Measurements from ENCODE around the gene ABI1.
A peak's percentile ranks its signal among the peaks of the same experiment; 100 is the strongest.
"Not testable (repeated sequence)": the region's sequence is repeated elsewhere in the genome, so short reads cannot be mapped to it uniquely, and the experiment has no call there.

Gene ABI1

DNA sequence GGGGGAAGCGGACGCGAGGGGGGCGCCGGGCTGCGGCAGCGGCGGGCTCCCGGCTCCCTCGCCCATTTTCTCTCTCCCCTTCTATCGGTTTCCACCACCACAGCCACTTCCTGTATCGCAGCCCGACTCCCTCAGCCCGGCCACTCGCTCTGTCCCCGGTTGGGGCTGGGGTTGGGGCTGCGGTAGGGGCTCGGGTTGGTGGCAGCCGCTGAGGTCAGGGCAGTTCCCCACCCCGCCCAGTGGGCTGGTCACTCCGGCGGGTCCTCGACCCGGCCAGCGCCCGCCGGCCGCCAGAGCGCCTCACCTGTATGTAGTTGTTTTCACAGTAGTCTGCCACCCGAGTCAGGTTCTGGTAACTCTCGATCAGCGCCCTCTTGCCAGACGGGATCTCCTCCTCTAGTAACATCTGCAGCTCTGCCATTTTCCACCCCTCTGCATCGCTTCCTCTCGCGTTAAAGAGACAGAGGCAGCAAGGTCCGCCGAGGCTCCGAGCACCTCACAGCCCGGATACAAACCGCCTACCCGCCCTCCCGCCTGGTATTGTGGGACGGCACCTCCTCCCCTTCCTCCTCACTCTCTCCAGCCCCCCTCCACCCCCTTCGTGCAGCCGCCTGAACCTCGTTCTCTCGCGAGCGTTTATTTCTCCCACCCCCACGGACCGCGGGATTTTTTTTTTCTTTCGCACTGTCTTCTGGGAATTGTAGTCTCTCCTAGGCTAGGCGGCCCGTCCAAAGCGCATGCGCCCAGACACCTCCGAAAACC lies at the start of gene ABI1:
Gene ABI1, minus strand, starts transcription at position 516 of the 762 bp plus-strand sequence. Its CDS starts 95 bp downstream, at position 421.
- peak; percentile 99 for DNase-seq

DNA sequence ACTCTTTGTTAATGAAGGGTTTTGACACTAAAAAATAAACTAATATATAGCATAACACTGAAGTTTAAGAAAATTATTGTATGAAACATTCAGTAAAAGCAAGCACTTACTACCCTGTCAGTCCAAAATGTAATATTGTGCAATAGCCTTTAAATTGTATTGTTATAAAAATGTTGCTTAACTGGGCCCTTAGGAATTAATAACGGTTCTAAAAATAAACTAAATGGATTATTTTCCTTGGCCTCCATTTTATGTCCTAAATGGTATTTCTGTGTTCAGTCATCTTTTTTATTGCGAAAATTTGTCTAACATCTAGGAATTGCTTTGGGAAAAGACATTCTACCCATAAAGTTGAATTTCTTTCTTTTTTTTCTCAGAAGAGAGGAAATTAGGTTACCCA lies 49.0 kb upstream of the ABI1 start:
- DNase-seq, result no peak

DNA sequence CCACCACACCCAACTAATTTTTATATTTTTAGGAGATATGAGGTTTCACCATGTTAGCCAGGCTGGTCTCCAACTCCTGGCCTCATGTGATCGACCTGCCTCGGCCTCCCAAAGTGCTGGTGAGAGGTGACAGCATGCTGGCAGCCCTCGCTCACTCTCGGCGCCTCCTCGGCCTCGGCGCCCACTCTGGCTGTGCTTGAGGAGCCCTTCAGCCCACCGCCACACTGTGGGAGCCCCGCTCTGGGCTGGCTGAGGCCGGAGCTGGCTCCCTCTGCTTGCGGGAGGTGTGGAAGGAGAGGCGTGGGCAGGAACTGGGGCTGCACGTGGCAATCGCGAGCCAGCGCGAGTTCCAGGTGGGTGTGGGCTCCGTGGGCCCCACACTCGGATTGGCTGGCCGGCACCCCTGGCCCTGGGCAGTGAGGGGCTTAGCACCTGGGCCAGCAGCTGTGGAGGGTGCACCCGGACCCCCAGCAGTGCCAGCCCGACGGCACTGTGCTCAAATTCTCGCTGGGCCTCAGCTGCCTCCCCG lies 44.6 kb upstream of the ABI1 start:
- DNase-seq, result not testable (repeated sequence)

DNA sequence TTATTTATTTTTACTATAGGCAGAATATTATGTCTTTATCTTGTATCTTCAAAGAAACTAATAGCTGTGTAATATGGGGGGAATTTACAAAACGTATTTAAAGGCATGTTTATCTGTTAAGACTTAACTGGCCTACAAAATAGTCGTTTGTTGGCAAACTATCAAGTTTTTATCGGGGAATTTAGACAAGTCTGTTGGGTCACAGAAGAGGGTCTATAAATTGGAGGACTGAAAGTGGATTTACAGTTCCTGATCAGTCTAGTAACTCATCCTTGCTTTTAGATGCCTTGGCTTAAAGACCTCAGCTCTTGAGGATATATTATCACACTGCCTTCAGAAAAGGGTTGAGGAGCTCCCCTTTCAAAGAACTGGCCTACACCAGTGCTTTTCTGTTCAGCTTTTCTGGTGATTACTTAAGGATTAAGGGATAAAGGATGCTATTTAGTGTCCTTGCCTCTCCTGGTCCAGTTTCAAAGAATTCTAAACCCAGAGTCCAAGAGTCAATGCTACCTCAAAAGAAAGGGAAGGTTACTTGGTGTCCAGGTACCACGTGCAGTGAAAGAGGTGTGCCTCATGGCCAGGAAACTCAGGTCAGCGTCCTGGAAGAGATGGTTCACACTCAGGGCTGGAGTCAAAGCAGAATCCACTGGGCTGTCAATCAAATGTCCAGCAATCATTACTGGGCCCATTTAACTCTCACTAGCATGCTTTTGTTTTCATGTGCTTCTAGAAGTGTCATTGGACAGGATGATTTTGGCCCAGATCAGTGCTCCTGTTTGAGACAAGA lies 42.9 kb upstream of the ABI1 start:
- no peak for DNase-seq

DNA sequence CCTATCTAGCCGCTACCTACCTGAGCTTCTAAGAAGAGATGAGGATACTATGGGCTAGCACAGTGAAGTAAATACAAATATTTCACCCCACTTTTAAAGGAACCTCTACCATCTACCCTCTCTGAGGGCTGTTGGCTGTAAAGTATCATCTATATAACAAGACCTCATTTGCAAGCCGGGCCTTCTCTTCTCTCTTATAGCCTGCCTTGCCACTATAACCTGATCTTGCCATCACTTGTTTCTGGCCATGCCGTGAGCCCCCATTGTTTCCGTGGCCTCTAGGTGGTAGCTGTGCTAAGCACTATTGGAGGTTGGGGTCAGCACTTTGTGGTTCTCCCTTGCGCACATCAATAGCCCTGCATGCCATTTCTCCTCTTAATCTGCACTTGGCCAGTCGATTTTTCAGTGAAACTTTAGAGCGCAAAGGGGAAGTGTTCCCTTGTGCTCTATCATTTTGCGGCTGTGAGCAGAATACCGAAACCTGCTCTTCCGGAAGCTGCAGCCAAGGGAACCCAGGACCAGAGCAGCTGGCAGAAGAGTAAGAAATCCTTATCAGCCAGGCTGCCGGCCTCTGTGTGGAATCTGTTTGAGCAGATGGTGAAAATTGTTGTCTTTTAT lies 31.7 kb upstream of the ABI1 start:
- DNase-seq, result not testable (repeated sequence)

DNA sequence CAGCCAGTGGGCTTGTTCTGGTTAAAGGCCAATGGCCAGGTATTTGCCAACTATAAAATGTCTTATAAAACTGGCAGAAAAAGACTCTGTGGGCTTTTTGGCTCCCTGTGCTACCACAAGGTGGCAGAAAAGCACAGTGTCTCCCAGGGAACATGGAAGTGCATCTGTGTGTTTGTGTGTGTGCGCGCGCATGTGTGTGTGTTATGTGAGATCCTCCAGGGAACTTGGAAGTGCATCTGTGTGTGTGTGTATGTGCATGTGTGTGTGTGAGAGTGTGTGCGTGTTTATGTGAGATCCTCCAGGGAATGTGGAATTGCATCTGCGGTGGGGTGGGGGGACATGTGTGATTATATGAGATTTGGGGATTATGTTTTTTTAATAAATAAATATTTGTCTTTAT lies 30.2 kb upstream of the ABI1 start:
- DNase-seq, result peak; percentile 71

DNA sequence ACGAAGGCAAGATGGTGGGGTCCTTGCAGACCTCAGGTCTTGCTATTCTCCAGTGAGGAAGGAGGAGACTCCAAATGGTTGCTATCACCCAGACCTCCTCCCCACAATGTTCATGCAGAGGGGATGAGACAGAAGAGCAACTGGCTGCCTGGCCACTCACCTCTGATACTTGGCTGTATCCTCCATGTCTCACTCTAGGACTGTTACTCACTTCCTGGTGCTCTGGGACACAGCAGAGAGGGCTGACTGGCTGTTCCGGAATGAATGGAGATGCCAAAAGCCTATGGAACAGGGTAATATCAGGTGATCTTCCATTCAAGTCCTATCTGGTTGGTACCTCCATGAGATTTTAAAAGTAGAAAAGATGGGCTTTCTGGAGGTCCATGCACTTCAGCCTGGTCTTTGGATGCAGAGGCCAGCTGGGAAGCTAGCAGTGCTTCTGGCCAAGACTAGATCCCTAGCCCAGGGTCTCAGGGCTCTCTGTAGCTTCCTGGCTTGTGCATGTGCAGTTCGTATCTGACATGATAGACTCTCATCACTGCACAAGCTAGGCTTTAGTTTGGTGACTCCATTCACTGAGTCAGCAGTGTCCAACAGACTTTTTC lies 27.0 kb upstream of the ABI1 start:
- DNase-seq, result no peak

DNA sequence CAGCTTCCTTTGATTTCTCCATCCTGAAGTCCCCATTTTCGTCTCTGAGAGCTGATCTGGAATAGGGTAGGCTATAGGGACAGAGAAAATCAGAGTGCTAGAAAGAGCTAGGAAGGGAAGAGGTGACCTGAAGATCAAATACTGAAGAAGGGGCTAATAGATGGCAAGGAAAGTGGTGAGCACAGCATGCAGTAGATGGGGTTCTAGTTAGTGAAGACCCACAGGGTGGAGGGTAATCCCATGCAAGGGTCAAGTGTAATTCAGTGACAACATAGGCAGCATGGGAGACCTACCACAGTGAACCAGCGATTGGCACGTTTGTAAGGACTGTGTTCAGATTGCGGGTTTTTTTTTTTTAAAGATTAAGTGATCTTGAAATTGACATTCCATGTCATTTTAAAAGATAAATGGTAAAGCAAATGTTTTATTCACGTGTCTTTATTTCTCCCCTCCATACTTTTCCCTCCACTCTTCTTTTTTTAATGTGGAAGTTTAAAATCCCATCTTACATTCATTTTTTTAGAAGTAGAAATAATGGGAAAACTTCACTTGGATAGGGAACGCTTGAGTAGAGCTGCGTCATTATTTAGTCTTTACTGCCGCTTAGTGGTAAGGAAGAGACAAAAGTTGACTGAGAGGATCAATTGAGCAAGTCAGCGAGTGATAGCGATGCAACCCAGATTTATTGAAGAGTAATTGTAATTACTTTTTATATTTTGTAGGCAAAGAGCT lies 21.0 kb upstream of the ABI1 start:
- no peak for DNase-seq

DNA sequence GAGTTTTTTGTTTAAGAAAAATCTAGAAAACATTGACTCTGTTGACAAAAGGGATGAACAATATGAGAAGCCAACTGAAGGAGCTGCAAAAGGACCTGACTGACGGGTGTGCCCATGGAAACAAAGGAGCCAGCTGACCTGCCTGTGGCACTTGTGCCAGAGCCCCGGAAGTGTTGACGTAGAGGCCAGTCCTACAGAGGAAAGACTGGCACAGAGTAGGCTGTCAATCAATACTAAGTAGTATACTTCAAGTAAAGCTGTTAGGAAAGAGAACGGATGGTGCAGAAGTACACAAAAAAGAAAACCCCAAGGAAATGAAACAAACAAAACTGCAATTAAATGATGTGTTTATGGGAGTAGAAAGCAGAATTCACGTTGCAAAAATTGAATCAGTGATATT lies 19.0 kb upstream of the ABI1 start:
- DNase-seq, result no peak

DNA sequence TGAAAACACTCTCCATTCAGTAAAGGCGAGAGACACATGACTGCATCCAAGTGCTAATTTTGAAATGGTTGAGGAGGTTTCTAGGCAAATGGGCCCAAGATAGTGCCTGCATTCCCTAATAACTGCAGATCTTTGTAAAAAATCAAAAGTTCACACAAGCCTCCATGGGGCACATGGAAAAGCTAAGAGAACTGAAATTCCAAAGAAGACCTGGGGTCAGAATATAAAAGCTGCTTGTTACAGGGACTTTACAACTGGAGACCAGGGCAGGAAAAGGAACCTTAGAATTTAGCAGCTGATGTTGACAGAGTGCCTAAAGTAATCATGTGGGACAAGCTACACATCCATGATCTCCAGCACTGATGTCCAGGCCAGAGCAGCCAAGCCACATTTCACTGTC lies 10.0 kb upstream of the ABI1 start:
- no peak for DNase-seq

DNA sequence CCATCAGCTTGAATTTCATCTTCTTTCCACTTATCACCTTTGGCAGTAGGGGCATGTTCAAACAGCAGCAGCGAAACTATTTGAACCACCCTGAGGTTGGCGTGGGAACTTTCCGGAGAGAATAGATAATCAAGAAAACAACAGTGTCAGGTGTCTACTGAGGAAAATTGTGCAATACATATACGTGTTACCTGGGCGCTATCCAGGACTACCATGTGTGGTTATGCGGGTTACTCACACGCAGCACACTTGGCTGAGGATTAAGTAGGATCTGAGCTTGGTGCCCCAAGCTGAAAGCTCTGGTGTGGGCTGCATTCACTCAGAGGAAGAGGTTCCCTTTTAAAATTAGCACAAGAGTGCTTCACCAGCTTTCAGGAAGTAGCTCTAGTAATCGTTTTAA lies 8.8 kb upstream of the ABI1 start:
- DNase-seq, result peak; percentile 66

DNA sequence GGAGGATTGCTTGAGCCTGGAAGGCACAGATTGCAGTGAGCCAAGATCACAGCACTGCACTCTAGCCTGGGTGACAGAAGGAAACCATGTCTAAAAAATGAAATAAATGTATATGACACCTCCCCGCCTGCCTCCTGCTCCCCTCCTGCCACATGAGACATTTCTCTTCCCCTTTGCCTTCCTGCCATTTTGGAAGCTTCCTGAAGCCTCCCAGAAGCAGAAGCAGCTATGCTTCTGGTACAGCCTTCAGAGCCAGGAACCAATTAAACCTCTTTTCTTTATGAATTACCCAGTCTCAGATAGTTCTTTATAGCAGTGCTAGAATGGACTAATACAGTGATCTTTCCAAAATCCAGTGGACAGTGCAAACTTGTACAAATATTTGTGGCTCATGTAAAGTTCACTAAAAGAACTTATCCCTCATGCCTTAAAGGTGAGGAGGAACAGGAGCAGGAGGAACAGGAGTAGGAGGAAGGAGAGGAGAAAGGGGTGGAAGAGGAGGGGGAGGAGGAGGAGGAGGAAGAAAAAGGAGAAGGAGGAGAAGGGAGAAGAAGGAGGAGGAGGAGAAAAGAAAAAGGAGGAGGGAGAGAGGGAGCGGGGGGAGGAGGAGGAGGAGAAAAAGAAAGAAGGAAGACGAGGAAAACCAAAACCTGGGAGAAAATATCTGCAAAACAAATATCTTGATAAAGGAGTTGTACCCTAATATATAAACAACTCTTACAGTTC lies 2.8 kb upstream of the ABI1 start:
- no peak for DNase-seq

DNA sequence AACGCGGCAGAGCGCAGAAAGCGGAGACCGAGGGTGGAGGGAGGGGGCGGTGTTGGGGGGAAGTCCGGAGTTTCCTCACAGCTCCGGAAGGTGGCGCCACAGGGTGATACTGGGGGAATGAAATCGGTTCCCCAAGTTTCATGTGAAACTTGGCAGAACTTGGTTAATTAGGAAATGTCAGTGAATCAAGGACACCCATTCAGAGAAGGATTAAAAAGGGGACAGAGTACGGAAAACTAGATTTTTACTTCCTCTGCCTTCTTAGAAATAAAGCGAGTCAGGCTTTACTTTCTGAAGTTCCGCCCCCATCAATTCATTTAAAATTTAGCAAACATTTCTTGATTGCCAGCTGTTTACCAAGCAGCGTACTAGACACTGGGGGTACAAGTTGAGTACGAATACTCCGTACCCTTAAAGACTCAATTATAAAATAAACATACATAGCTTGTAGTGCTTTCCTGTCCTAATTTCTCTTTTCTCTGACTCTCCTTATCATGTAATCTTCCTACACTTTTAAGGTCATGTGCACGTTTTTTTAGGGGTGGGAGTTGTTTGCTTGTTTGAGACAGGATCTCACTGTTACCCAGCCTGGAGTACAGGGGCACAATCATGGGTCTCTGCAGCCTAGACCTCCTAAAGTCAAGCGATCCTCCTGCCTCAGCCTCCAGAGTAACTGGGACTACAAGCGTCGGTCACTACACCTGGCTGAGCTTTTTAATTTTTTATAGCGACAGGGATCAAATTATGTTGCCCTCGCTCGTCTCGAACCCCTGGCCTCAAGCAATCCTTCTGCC lies 644 bp upstream of the ABI1 start:
- DNase-seq, result no peak

DNA sequence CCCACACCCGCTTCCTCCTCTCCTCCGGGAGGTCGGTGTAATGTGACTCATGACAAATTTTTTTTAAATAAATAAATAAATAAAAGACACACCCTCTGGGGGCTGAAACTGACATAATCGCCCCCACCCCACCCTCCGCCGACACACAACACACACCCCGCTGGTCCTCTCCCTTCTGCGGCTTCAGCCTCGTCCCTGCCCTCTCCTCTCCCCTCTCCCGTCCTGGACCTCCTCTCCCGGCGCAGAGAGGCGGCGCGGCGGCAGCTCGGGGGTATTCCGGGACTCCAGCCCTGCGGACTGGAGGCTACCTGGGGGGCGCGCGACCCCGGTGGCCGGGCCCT lies 686 bp downstream of the ABI1 start:
- DNase-seq, result peak; percentile 85

DNA sequence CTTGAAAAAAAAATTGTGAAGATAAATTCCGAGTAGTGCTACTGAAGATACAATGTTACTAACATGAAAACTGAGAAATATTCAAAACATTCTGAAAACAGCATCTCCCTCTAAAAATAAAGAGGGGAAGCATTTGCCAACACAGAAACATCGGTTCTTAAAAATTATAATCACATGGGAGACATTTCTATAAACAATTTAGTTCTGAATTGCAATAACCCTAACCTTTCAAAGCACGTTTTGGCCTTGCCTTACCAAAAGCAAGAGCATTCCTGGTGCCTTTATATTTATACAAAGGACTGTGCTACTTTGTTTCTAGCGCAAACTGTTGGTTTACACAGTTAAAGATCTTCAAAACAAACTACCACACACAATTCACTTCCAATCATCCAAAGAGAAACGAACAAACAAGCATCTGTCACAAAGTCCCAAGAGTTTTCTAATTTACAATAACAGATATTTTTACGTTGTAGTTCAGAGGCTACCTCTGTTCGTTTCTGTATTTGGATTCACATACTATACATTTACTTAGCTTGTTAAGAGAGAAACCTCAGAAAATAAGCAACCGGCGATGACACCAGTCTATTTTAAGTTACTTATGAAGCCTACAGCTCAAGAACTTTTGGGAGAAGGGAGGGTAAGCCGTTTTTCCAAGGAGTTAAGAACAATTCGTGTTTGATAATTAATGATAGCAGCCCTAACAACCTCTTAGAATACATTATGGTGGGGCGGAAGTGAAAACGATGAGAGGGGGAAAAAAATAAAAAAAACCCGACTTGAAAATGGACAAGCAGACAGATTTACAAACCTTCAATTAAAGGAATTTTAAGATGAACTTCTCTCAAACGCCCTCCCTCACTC lies 1.3 kb downstream of the ABI1 start:
- no peak for DNase-seq

DNA sequence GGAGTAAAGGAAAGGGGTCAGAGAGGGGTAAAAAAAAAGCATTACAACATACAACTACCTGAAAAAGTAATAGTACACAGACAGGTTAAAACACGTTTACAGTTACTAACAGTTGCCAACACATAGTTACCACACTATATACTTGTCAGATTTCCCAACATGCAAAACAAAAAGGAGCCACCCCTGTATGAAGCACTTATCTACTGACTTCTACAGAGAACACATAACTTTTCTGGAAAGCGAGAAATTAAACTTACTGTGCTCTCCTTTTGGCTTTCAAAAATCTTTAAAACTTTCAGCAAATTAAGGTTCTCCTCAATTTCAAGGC lies 2.1 kb downstream of the ABI1 start:
- no peak for DNase-seq

DNA sequence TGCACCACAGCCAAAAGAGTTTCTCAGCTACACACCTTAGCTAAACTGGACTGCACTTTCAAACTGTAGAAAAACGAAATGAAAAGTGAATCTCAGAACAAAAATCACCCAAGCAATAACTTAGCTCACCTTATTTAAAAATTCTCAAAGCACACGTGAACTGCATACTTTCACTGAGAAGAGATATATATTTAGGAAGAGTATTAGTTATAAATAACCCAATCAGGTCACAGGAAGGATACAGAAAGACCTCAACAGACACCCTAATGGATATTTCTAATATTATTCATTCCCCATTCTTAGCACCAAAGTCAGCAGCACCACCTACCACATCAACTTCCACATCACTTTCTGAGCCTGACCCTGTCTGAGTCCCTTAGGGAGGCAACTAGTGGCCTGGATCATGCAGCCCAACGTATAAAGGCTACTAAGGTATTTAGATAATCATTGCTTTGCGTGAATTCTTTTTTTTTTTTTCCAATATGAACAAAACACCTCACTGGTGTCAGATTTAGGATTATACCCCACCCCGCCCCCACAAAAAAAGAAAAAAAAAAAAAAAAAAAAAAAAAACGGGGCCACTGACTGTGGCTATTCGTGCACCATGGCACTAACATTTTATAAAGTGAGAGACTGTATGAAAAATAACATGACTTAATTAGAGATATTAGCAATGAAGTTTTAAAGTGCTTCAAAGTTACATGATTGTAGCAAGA lies 2.6 kb downstream of the ABI1 start:
- no peak for DNase-seq

DNA sequence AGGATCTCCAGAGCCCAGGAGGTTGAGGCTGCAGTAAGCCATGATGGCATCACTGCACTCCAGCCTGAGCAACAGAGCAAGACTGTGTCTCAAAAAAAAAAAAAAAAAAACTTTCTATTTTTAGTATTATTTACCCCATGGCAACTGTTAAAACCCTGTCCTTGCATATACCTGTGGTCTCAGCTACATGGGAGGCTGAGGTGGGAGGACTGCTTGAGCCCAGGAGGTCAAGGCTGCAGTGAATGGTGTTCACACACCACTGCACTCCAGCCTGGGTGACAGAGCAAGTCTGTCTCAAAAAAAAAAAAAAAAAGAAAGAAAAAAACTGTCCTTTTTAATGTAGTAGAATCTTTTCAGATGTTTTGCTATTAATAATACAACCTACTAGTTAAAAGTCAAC lies 3.2 kb downstream of the ABI1 start:
- not testable (repeated sequence) for DNase-seq

DNA sequence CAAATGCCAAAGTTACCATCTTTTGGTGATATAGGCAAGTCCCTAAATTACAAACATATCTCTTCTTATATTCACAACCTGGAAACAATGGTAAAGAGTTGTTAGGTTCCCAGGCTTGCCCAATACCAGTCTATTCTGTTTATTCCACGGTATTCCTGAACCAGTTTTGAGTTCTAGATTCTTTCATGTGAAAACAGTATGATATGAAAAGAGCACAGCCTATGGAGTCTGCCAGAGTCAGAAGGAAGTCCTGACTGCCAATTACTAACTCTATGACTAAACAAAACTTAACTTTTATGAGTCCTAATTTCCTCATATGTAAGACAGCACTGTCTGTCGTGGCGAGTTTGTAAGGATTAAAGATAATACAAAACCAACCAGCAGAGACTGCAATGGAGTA lies 5.6 kb downstream of the ABI1 start:
- no peak for DNase-seq

DNA sequence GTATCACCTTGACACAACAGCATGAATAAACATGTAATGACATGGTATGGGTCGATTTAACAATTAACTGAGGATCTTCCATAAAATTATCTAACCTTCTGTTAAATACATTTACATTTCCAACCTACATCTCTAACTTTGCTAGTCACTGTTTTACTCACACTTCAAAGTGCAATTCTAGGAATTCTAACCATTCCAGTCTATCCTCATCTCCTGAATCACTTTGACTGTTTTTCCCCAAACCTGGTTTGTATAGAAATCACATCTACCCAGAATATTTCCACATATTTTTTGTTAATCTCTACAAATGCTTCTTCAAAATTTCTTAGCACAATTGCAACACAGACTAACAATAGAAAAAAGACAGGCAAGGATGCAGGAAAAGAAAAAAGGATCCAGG lies 6.2 kb downstream of the ABI1 start:
- no peak for DNase-seq
